Erythroblast (primary cell): Measurements from ENCODE around the gene LRRC8A.
"Not testable (repeated sequence)": the region's sequence is repeated elsewhere in the genome, so short reads cannot be mapped to it uniquely, and the experiment has no call there.

Source experiments
- DNase-seq, 2 experiments: peaks; one replicate each; lab custom pipeline; 2025; lab: John Stamatoyannopoulos, UW
- GATA1 ChIP-seq: IDR thresholded peaks from 2 replicates; pipeline ENCODE4 v1.6.1; 2011; ENCODE audit warnings: low read depth, mild to moderate bottlenecking, control low read depth, low read length, moderate library complexity
- POLR2A ChIP-seq: IDR thresholded peaks from 2 replicates; pipeline ENCODE4 v1.6.1; 2011; ENCODE audit warnings: mild to moderate bottlenecking, low read length

LRRC8A gene

GRCh38 chr9:128860937-128861336 is 21.0 kb upstream of the LRRC8A start:
- TF ChIP-seq GATA1, result no peak
- TF ChIP-seq POLR2A, result no peak
- DNase-seq, result no peak

- DNase-seq, result no peak
- TF ChIP-seq POLR2A (no peak), GATA1 (no peak)
These were observed 20.4 kb upstream of the LRRC8A start for GRCh38 chr9:128861501-128861900.

GRCh38 chr9:128862401-128862851 is 19.5 kb upstream of the LRRC8A start:
- DNase-seq, result no peak
- TF ChIP-seq GATA1, result no peak
- no peak for TF ChIP-seq POLR2A

- TF ChIP-seq POLR2A (no peak), GATA1 (no peak)
- peak; percentile 83 to 91 for DNase-seq
These were observed 18.3 kb upstream of the LRRC8A start for GRCh38 chr9:128863647-128864046.

- peak; percentile 33 to 36 for DNase-seq
- no peak for TF ChIP-seq POLR2A
- no peak for TF ChIP-seq GATA1
These were observed 11.6 kb upstream of the LRRC8A start for GRCh38 chr9:128870128-128870940.

GRCh38 chr9:128870941-128871265 is 11.0 kb upstream of the LRRC8A start:
- DNase-seq, result not testable (repeated sequence)

- peak; percentile 29 to 34 for DNase-seq
- TF ChIP-seq GATA1, result no peak
- TF ChIP-seq POLR2A, result no peak
These were observed 4.1 kb upstream of the LRRC8A start for GRCh38 chr9:128877852-128878251.

- TF ChIP-seq GATA1 (no peak), POLR2A (no peak)
- DNase-seq, result peak; percentile 46 to 72
These were observed 1.0 kb downstream of the LRRC8A start for GRCh38 chr9:128882677-128883603.

- TF ChIP-seq GATA1, result no peak
- TF ChIP-seq POLR2A, result no peak
- DNase-seq, result no peak
These were observed 2.2 kb downstream of the LRRC8A start for GRCh38 chr9:128884164-128884563.

- TF ChIP-seq GATA1 (no peak), POLR2A (no peak)
- DNase-seq, result no peak
These were observed 3.4 kb downstream of the LRRC8A start for GRCh38 chr9:128885376-128885775.

GRCh38 chr9:128885798-128886197 is 3.9 kb downstream of the LRRC8A start:
- no peak for DNase-seq
- no peak for TF ChIP-seq GATA1
- no peak for TF ChIP-seq POLR2A

- peak; percentile 67 to 76 for DNase-seq
- TF ChIP-seq POLR2A (no peak), GATA1 (no peak)
These were observed 4.4 kb downstream of the LRRC8A start for GRCh38 chr9:128886211-128886891.

GRCh38 chr9:128887049-128887448 is 5.1 kb downstream of the LRRC8A start:
- DNase-seq, result no peak
- TF ChIP-seq GATA1, result no peak
